ENCODE data around the gene COQ8A.

COQ8A gene

DNA sequence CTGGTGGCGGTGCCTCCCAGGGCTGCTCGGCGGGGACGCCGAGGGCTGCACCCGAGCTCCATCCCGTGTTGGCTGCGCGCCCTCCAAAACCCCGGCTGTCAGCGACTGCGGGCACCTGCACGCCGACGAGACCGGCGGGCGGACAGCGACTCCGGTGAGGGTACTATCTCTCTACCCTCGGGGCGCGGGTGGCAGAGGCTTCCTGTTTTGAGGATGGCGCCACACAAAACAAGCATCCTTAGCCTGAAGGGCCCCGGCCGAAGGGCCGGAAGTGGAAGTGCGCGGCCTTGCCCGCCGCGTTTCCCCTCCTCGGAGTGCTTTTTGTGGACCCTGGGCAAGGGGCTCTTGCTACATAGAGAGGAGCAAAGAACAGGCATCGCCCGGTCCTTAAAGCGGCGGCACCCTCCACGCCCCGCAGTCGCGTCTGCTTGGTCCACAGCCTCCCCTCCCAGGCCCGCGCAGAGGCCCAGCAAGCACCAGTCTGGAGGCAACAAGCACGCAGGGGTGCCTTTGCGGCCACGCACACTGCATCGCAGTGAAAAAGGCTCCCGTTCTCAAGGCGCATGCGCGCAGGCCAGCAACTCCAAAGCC is 561 bp upstream of the COQ8A start:
- Histone ChIP-seq H3K4me3 (peak overlapping the region; percentile 73), H3K27ac (peak overlapping the region; percentile 97 to 100)
- TF ChIP-seq, protein P1, sequence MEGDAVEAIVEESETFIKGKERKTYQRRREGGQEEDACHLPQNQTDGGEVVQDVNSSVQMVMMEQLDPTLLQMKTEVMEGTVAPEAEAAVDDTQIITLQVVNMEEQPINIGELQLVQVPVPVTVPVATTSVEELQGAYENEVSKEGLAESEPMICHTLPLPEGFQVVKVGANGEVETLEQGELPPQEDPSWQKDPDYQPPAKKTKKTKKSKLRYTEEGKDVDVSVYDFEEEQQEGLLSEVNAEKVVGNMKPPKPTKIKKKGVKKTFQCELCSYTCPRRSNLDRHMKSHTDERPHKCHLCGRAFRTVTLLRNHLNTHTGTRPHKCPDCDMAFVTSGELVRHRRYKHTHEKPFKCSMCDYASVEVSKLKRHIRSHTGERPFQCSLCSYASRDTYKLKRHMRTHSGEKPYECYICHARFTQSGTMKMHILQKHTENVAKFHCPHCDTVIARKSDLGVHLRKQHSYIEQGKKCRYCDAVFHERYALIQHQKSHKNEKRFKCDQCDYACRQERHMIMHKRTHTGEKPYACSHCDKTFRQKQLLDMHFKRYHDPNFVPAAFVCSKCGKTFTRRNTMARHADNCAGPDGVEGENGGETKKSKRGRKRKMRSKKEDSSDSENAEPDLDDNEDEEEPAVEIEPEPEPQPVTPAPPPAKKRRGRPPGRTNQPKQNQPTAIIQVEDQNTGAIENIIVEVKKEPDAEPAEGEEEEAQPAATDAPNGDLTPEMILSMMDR (IDR thresholded peaks at IDR 0.05), result no peak
- peak; percentile 86 for DNase-seq (ENCODE audit: low spot score)

DNA sequence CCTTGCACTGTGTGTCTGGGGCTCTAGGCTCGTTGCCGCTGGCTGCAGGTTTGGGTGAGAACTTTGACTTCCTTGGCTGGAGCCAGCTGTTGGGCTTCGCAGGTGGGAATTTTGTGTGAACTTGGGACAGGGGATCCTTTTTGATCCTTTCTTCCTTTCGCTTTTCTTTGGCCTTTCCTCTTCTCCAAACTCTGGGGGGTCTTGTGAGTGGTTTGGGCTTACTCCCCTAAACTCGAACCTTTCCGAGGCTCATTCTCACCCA is 643 bp downstream of the COQ8A start:
- peak overlapping the region in 1 of 2 donors; percentile 68 for H3K27ac ChIP-seq
- TF ChIP-seq, protein P1 (IDR thresholded peaks at IDR 0.05), result no peak
- peak overlapping the region; percentile 73 for H3K4me3 ChIP-seq
- DNase-seq (ENCODE audit: low spot score), result no peak

DNA sequence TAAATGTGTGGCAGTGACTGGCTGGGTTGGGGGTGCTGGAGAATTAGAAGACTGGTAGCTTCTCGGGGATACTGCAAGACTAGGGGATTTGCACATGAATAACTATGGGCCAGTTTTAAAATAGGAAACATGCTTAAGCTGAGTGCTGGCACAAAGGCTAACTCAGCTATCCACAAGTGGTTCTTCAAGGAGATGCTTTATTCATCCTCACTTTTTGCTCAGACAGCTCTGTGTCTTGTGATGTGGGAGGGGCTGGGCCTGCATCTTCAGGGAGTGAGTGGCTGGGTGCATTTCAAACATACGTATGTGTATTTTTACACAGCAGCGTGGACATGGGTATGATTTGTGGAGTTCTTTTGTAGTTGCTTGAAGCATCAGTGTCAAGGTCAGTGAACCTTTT is 2.3 kb downstream of the COQ8A start:
- H3K4me3 ChIP-seq, result no peak overlapping the region
- no peak overlapping the region for H3K27ac ChIP-seq
- TF ChIP-seq, protein P1 (IDR thresholded peaks at IDR 0.05), result no peak
- no peak for DNase-seq (ENCODE audit: low spot score)

- TF ChIP-seq, protein P1 (IDR thresholded peaks at IDR 0.05), result no peak
Measured at GRCh38 chr1:226943156-226943555, 3.1 kb downstream of the COQ8A start.

GRCh38 chr1:226943927-226944326 is 3.8 kb downstream of the COQ8A start:
- no peak overlapping the region for H3K4me3 ChIP-seq
- H3K27ac ChIP-seq, result no peak overlapping the region
- DNase-seq (ENCODE audit: low spot score), result no peak
- TF ChIP-seq, protein P1 (IDR thresholded peaks at IDR 0.05), result no peak

More at GRCh38 chr1:226943156-226943555, 3.1 kb downstream of the COQ8A start:
- Histone ChIP-seq H3K27ac (no peak overlapping the region), H3K4me3 (no peak overlapping the region)
- DNase-seq (ENCODE audit: low spot score), result no peak

- no peak for DNase-seq (ENCODE audit: low spot score)
- Histone ChIP-seq H3K4me3 (no peak overlapping the region), H3K27ac (no peak overlapping the region)
- TF ChIP-seq, protein P1 (IDR thresholded peaks at IDR 0.05), result no peak
Measured at GRCh38 chr1:226945106-226945857, 5.2 kb downstream of the COQ8A start.

DNA sequence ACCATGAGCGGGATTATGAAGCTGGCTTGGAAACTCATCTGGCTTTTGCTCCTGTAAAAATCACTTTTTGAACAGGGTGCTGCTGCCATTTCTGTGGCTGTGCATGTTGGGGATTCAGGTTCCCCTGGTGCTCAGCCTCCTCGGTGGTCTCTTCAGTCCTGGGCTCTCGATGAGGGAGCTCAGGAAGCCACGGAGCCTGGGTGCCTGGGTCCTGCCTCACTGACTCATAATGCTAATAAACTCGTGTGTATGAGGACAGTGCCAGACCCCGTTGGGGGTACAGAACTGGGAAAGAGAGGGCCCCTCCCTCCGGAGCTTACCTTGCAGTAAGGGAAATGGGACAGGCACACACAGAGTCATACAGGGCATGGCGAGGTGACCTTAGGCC is 5.8 kb downstream of the COQ8A start:
- TF ChIP-seq, protein P1 (IDR thresholded peaks at IDR 0.05), result no peak
- DNase-seq (ENCODE audit: low spot score), result peak; percentile 64
- no peak overlapping the region for H3K4me3 ChIP-seq
- H3K27ac ChIP-seq, result no peak overlapping the region

Data from coronary artery (tissue), 2 donors.